SH-SY5Y (cell line): Measurements from ENCODE around the gene NETO2.

Experiments
- GATA2 ChIP-seq: IDR thresholded peaks from 2 replicates; pipeline ENCODE4 v1.6.1; 2011; ENCODE audit warnings: mild to moderate bottlenecking, low read depth, low read length
- GATA3 ChIP-seq: IDR thresholded peaks from 2 replicates; pipeline ENCODE4 v1.6.1; 2011; ENCODE audit warnings: low read depth, mild to moderate bottlenecking, low read length, moderate library complexity

DNA sequence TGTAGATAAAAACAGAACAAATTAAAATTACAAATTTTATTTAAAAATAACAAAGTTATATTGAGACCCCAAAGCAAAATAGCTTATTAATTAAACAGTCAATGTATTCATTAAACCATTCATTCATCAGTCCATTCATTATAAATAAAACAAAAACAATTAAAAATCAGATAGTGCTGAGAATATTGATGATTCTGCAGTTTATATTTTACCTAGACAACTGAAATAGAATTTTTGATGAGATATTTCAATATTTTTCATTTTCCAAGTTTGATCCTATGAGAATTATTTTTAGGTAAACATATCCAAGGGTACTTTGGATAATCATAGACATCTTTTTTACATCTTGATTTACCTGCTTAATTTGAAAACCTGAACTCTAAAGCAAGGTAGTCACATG, 15.2 kb upstream of the NETO2 start:
- TF ChIP-seq GATA3 (no peak), GATA2 (no peak)
